ENCODE data around the gene CLDN18. TPM values are rescaled to one million over a fixed set of nuclear protein-coding genes. Genes with fewer than 3 reads are reported as not detected.

Gene CLDN18
- total RNA-seq, 1 donor from 2014 or later = 0.11 TPM

- no peak for TF ChIP-seq CTCF (IDR thresholded peaks at IDR 0.05)
- intact Hi-C loops (cut with DNase I) = no loop called here
- Histone ChIP-seq H3K36me3 (peaks cover 0 to 5% of the 10 kb centered on the region in 2 donors), H3K9me3 (no peaks in the 10 kb centered on the region), H3K27ac (no peak overlapping the region), H3K27me3 (no peaks in the 10 kb centered on the region), H3K4me3 (no peak overlapping the region), H3K4me1 (no peaks in the 10 kb centered on the region)
- no peak for DNase-seq (ENCODE audit: low spot score in 2 of 2)
These were observed 44.1 kb downstream of the CLDN18 start for GRCh38 chr3:138054057-138054456.

GRCh38 chr3:138057384-138057783 lies 47.4 kb downstream of the CLDN18 start:
- Histone ChIP-seq H3K4me3 (no peak overlapping the region), H3K9me3 (no peaks in the 10 kb centered on the region), H3K4me1 (no peaks in the 10 kb centered on the region), H3K27ac (no peak overlapping the region), H3K27me3 (no peaks in the 10 kb centered on the region), H3K36me3 (peaks cover 6 to 14% of the 10 kb centered on the region in 2 donors)
- intact Hi-C loops (cut with DNase I) = no loop called here
- no peak for TF ChIP-seq CTCF (IDR thresholded peaks at IDR 0.05)
- no peak for DNase-seq (ENCODE audit: low spot score in 2 of 2)

GRCh38 chr3:138059261-138059660 lies 49.3 kb downstream of the CLDN18 start:
- Histone ChIP-seq H3K27me3 (no peaks in the 10 kb centered on the region), H3K36me3 (peaks cover 21 to 28% of the 10 kb centered on the region in 2 donors), H3K27ac (no peak overlapping the region), H3K4me3 (no peak overlapping the region), H3K4me1 (no peaks in the 10 kb centered on the region), H3K9me3 (no peaks in the 10 kb centered on the region)
- intact Hi-C loops (cut with DNase I) = no loop called here
- no peak for DNase-seq (ENCODE audit: low spot score in 2 of 2)
- TF ChIP-seq CTCF (IDR thresholded peaks at IDR 0.05) = no peak

- Histone ChIP-seq H3K27me3 (no peaks in the 10 kb centered on the region), H3K4me3 (no peak overlapping the region), H3K36me3 (peaks cover 31 to 41% of the 10 kb centered on the region in 2 donors), H3K4me1 (no peaks in the 10 kb centered on the region), H3K27ac (no peak overlapping the region), H3K9me3 (no peaks in the 10 kb centered on the region)
- intact Hi-C loops (cut with DNase I) = no loop called here
- TF ChIP-seq CTCF (IDR thresholded peaks at IDR 0.05) = no peak
- DNase-seq (ENCODE audit: low spot score in 2 of 2) = no peak
These were observed 50.8 kb downstream of the CLDN18 start for GRCh38 chr3:138060792-138061191.

- intact Hi-C loops (cut with DNase I) = no loop called here
- Histone ChIP-seq H3K36me3 (peaks cover 37 to 54% of the 10 kb centered on the region in 2 donors), H3K27me3 (no peaks in the 10 kb centered on the region), H3K27ac (no peak overlapping the region), H3K9me3 (no peaks in the 10 kb centered on the region), H3K4me1 (no peaks in the 10 kb centered on the region), H3K4me3 (no peak overlapping the region)
- no peak for DNase-seq (ENCODE audit: low spot score in 2 of 2)
- TF ChIP-seq CTCF (IDR thresholded peaks at IDR 0.05) = no peak
These were observed 52.1 kb downstream of the CLDN18 start for GRCh38 chr3:138062037-138062436.

GRCh38 chr3:138062626-138063025 lies 52.7 kb downstream of the CLDN18 start:
- intact Hi-C loops (cut with DNase I) = no loop called here

More at GRCh38 chr3:138062626-138063025, 52.7 kb downstream of the CLDN18 start:
- Histone ChIP-seq H3K4me3 (no peak overlapping the region), H3K36me3 (peaks cover 41 to 60% of the 10 kb centered on the region in 2 donors), H3K4me1 (no peaks in the 10 kb centered on the region), H3K9me3 (no peaks in the 10 kb centered on the region), H3K27ac (no peak overlapping the region), H3K27me3 (no peaks in the 10 kb centered on the region)
- TF ChIP-seq CTCF (IDR thresholded peaks at IDR 0.05) = no peak
- DNase-seq (ENCODE audit: low spot score in 2 of 2) = no peak
